ENCODE data around the gene STXBP6.

Gene STXBP6

DNA sequence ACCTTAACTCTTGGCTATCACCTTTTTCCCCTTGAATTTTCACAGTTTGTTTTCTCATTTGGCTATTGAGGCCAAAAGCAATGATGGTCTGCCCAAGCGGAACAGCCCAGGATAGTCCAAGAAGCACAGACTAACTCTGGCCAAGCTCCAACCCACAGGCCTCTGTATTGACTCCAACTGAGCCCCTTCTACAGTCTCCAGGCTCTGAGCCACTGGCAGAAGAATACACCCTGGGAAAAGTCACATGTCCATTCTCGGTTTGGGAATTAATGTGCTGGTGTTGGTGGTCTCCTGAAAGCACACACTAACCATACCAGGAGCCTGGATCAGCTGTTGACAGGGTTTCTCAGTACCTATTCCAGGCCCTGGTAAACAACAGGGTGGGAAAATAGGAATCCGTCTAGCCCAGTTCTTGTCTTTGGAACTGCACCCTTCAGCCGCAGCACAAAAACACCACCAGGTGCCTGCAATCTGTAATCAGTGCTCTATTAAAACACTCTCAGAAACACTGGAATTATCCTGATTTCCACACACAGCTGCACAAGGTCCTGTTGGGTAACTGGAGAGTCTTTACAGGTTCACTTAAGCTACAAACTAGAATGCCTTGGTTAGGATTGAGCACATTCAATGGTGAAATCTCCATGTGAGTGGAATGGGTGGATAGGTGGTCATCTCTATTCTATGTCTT lies 63.6 kb downstream of the STXBP6 start:
- Histone ChIP-seq H3K9ac (ENCODE audit: low read length) (no peak overlapping the region), H3K4me3 (ENCODE audit: insufficient read depth, low read length, poor library complexity, severe bottlenecking) (no peak overlapping the region), H4K20me1 (ENCODE audit: low read depth, low read length) (no peaks in the 10 kb centered on the region), H3K4me2 (ENCODE audit: low read depth, low read length, poor library complexity, severe bottlenecking) (no peak overlapping the region), H3K9me2 (replicated peaks; ENCODE audit: insufficient read depth, low read length) (no peaks in the 10 kb centered on the region), H3K9me3 (ENCODE audit: insufficient read depth, low read length) (no peaks in the 10 kb centered on the region), H3K27ac (ENCODE audit: low read depth, low read length) (no peak overlapping the region), H3K79me2 (ENCODE audit: insufficient read depth, low read length) (no peaks in the 10 kb centered on the region), H3K27me3 (ENCODE audit: low read length) (no peaks in the 10 kb centered on the region), H2AFZ (ENCODE audit: low read depth, low read length, severe bottlenecking) (no peak overlapping the region), H3F3A (ENCODE audit: insufficient read depth) (no peaks in the 10 kb centered on the region), H3K36me3 (ENCODE audit: low read length) (no peaks in the 10 kb centered on the region)
- TF ChIP-seq, protein P1, sequence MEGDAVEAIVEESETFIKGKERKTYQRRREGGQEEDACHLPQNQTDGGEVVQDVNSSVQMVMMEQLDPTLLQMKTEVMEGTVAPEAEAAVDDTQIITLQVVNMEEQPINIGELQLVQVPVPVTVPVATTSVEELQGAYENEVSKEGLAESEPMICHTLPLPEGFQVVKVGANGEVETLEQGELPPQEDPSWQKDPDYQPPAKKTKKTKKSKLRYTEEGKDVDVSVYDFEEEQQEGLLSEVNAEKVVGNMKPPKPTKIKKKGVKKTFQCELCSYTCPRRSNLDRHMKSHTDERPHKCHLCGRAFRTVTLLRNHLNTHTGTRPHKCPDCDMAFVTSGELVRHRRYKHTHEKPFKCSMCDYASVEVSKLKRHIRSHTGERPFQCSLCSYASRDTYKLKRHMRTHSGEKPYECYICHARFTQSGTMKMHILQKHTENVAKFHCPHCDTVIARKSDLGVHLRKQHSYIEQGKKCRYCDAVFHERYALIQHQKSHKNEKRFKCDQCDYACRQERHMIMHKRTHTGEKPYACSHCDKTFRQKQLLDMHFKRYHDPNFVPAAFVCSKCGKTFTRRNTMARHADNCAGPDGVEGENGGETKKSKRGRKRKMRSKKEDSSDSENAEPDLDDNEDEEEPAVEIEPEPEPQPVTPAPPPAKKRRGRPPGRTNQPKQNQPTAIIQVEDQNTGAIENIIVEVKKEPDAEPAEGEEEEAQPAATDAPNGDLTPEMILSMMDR (IDR thresholded peaks at IDR 0.05; ENCODE audit: insufficient read depth, low read length, poor library complexity, severe bottlenecking), result no peak
- TF ChIP-seq EZH2phosphoT487 (conservative IDR thresholded peaks at IDR 0.05; ENCODE audit: low read length), result no peak

DNA sequence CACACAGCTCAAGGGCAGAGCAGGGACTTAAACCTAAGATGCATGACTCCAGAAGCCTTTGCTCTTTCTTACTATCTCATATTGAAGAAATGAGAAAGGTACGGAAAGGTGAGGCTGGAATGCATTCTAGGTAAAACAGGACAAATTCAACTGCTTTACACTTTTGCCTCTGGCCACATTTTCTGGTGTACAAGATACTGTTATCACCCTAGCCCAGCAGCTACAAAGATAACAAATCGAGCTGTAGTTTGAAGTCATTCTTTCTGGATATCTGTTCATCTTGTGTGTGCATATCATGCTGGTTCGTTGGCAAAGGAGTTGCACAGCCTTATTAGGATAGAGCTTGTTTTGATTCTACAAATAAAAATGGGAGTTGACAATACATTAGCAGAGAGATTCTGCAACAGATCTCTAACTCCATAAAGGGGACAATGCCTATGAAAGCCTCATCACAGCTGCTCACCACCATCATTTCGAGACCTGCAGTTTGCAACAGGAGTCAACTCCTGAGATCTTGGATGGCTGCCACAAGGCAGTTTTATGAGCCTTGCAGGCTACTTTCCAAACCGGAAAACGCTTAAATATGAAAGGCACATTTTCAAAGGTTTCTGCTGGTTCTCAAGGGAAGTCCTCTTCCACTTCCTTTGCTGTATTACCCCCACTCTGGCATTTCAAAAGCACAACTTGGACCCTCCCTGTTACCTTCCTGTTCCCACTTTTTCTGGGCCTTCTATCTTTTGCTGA lies 64.9 kb downstream of the STXBP6 start:
- no peak overlapping the region for H2AFZ ChIP-seq (ENCODE audit: low read depth, low read length, severe bottlenecking)
- TF ChIP-seq, protein P1 (IDR thresholded peaks at IDR 0.05; ENCODE audit: insufficient read depth, low read length, poor library complexity, severe bottlenecking), result no peak
- no peak for TF ChIP-seq EZH2phosphoT487 (conservative IDR thresholded peaks at IDR 0.05; ENCODE audit: low read length)
- no peaks in the 10 kb centered on the region for H3K9me2 ChIP-seq (replicated peaks; ENCODE audit: insufficient read depth, low read length)
- H3K36me3 ChIP-seq (ENCODE audit: low read length), result no peaks in the 10 kb centered on the region
- no peak overlapping the region for H3K4me3 ChIP-seq (ENCODE audit: insufficient read depth, low read length, poor library complexity, severe bottlenecking)
- H3K27ac ChIP-seq (ENCODE audit: low read depth, low read length), result no peak overlapping the region
- H3F3A ChIP-seq (ENCODE audit: insufficient read depth), result no peaks in the 10 kb centered on the region
- no peak overlapping the region for H3K9ac ChIP-seq (ENCODE audit: low read length)
- H3K79me2 ChIP-seq (ENCODE audit: insufficient read depth, low read length), result no peaks in the 10 kb centered on the region
- no peak overlapping the region for H3K4me2 ChIP-seq (ENCODE audit: low read depth, low read length, poor library complexity, severe bottlenecking)
- H3K9me3 ChIP-seq (ENCODE audit: insufficient read depth, low read length), result no peaks in the 10 kb centered on the region
- H3K27me3 ChIP-seq (ENCODE audit: low read length), result no peaks in the 10 kb centered on the region
- no peaks in the 10 kb centered on the region for H4K20me1 ChIP-seq (ENCODE audit: low read depth, low read length)

DNA sequence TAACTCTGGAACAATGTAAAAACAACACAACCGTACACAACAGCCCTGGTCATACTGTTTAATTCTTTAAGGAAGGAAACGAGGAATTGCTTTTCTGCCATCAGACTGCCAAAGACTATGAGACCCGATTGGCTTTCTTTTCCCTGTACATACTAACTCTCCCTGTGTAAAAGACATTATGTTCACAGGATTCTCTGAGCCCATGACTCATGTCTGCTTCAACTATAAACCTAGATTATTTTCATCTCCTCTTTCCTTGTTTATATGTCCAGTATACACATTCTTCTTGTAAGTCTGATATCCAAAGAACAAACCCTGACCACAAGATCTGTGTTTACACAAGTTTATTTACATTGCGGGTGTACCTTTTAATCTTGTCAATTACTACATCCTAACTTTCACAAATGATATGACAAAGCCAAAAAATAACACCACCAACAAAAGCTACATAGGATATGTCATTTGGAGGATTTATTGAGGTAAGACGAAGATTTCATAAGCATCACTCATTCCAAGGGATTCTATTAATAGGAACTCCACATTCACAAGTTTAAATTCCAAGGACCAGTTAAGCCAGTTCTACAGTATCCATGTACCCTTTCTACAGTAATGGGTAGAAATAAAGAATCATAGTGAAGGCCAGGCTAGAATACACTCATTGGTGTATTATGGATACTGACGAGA lies 67.3 kb downstream of the STXBP6 start:
- Histone ChIP-seq H3K4me2 (ENCODE audit: low read depth, low read length, poor library complexity, severe bottlenecking) (no peak overlapping the region), H2AFZ (ENCODE audit: low read depth, low read length, severe bottlenecking) (no peak overlapping the region), H3K9ac (ENCODE audit: low read length) (no peak overlapping the region), H3K4me3 (ENCODE audit: insufficient read depth, low read length, poor library complexity, severe bottlenecking) (no peak overlapping the region), H3K27ac (ENCODE audit: low read depth, low read length) (no peak overlapping the region), H4K20me1 (ENCODE audit: low read depth, low read length) (no peaks in the 10 kb centered on the region), H3K36me3 (ENCODE audit: low read length) (no peaks in the 10 kb centered on the region), H3K27me3 (ENCODE audit: low read length) (no peaks in the 10 kb centered on the region), H3K79me2 (ENCODE audit: insufficient read depth, low read length) (no peaks in the 10 kb centered on the region), H3K9me3 (ENCODE audit: insufficient read depth, low read length) (no peaks in the 10 kb centered on the region), H3F3A (ENCODE audit: insufficient read depth) (no peaks in the 10 kb centered on the region), H3K9me2 (replicated peaks; ENCODE audit: insufficient read depth, low read length) (no peaks in the 10 kb centered on the region)
- TF ChIP-seq, protein P1 (IDR thresholded peaks at IDR 0.05; ENCODE audit: insufficient read depth, low read length, poor library complexity, severe bottlenecking), result no peak
- TF ChIP-seq EZH2phosphoT487 (conservative IDR thresholded peaks at IDR 0.05; ENCODE audit: low read length), result no peak

Measured in SU-DHL-6 (cell line).